ENCODE measurements around the gene NFASC. TPM values are rescaled to one million over a fixed set of nuclear protein-coding genes. Genes with fewer than 3 reads are reported as not detected.

NFASC gene
- total and polyA plus RNA-seq, 9 of the 15 experiments (the other 6 are each of a cell fraction or from before 2014, with no cell fraction given): 0.03 to 0.16 (median 0.06) TPM; not detected in 6

DNA sequence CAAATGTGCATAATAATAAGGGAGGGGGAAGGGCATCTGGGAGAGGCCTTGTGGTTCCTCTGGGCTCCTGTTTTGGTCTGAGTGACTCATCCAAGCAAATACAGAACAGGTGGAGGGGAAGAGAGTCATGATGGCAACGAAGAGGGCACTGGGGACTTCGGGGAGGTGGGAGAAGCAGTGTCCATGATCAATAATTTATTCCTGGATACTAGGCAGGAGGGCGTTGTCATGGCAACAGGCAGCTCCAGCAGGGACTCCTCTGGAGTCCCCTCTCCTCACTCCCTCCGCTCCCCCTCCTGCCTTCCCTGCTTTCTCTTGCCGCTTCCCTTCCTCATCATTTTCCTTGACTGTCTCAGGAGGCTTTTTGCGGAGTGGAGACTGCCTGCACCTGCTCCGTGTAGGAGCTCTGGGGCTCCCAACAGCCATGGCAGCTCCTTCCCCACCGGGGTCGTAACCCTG is 12.3 kb upstream of the NFASC start:
- no TSS peak for BruUV-seq (replicated peaks)
- no peak overlapping the region for H3K4me3 ChIP-seq
- no peak overlapping the region for H2AFZ ChIP-seq (ENCODE audit: low read depth, low read length)
- no peaks in the 10 kb centered on the region for H3K9me1 ChIP-seq (ENCODE audit: control insufficient read depth, insufficient read depth, low read length)
- DNase-seq (ENCODE audit: extremely low read depth in 1 of 4, low spot score in 3 of 4): no peak
- H3K27ac ChIP-seq (ENCODE audit: extremely low read depth, low read depth, low read length): no peak overlapping the region
- peaks cover 2 to 27% of the 10 kb centered on the region in 2 experiments; a peak in 3 of 5 replicates for H3K27me3 ChIP-seq (ENCODE audit: control insufficient read depth in 2 of 2, insufficient read depth in 2 of 2, low read length in 2 of 2)
- CTCF ChIA-PET (ENCODE audit: low intra/inter-chr PET ratio): no interaction called here
- in situ Hi-C loops (cut with MboI) (no loop called here), intact Hi-C loops (cut with micrococcal nuclease) (no loop called here)
- no peaks in the 10 kb centered on the region for H3K36me3 ChIP-seq (ENCODE audit: control insufficient read depth, insufficient read depth, low read length)
- no peak overlapping the region for H3K9ac ChIP-seq (ENCODE audit: insufficient read depth in 1 of 2, low read depth in 2 of 2, low read length in 2 of 2)
- POLR2A ChIA-PET: no interaction called here
- 3% methylated on average over 9 of the region's 9 CpGs for WGBS (ENCODE audit: insufficient coverage, low coverage, missing lambda C conversion rate)
- no peaks in the 10 kb centered on the region for H3K79me2 ChIP-seq (ENCODE audit: control insufficient read depth, insufficient read depth, low read length)
- TF ChIP-seq FOSL1 (tag; conservative IDR thresholded peaks at IDR 0.05) (peak; percentile 61; the same call in 1 of the 2 replicates), ZNF282 (CRISPR knock-in tag; IDR thresholded peaks at IDR 0.05) (no peak), JUND (IDR thresholded peaks at IDR 0.05; ENCODE audit: borderline replicate concordance, low read depth, low read length) (peak; percentile 61; the same call in 1 of the 2 replicates), JUND (tag; IDR thresholded peaks at IDR 0.05; ENCODE audit: borderline replicate concordance, low read depth, low read length) (no peak; the same call in 2 of the 3 replicates), ATF3 (IDR thresholded peaks at IDR 0.05) (0 out of 2 replicates have a peak, but pooled peaks have one; percentile 15), ATF3 (CRISPR knock-in tag; conservative IDR thresholded peaks at IDR 0.05) (no peak), RFX1 (IDR thresholded peaks at IDR 0.05) (peak; percentile 85), ARID4B (CRISPR knock-in tag; IDR thresholded peaks at IDR 0.05) (no peak)
- no peaks in the 10 kb centered on the region for H3K9me3 ChIP-seq (replicated peaks; ENCODE audit: control insufficient read depth, insufficient read depth, low read depth, low read length)
- peaks cover 0 to 6% of the 10 kb centered on the region in 2 experiments; a peak in 3 of 5 replicates for H3K4me1 ChIP-seq (replicated peaks in 1 of 2; ENCODE audit: control insufficient read depth in 2 of 2, insufficient read depth in 2 of 2, low read length in 2 of 2)
- no peak for ATAC-seq
- no peak for FAIRE-seq
- peaks cover 17% of the 10 kb centered on the region for H4K20me1 ChIP-seq (replicated peaks; ENCODE audit: control insufficient read depth, insufficient read depth, low read length)
- no peak overlapping the region for H3K4me2 ChIP-seq (ENCODE audit: insufficient read depth, low read length)

Data from K562 (cell line).